ENCODE results near the gene CPED1. TPM values are rescaled to one million over a fixed set of nuclear protein-coding genes. Genes with fewer than 3 reads are reported as not detected.

CPED1 gene
- total and polyA plus RNA-seq, 3 donors from 2014 or later: 7.4 to 13.1 (median 11.8) TPM

- no peak for TF ChIP-seq CTCF (IDR thresholded peaks at IDR 0.05)
- Histone ChIP-seq H3K36me3 (ENCODE audit: low read depth, missing control alignments) (no peaks in the 10 kb centered on the region), H3K4me1 (no peaks in the 10 kb centered on the region), H3K9me3 (no peaks in the 10 kb centered on the region), H3K4me3 (no peak overlapping the region), H3K27ac (no peak overlapping the region), H3K27me3 (no peaks in the 10 kb centered on the region)
- DNase-seq: no peak
- 88 to 94% methylated on average over 2 of the region's 2 CpGs for WGBS, 2 donors
- intact Hi-C loops (cut with DNase I; ENCODE audit: low total_unique reads): no loop called here
These were observed 290.6 kb downstream of the CPED1 start for GRCh38 chr7:121279060-121279620.

- DNase-seq: no peak
- Histone ChIP-seq H3K9me3 (no peaks in the 10 kb centered on the region), H3K36me3 (ENCODE audit: low read depth, missing control alignments) (no peaks in the 10 kb centered on the region), H3K27ac (no peak overlapping the region), H3K4me3 (no peak overlapping the region), H3K27me3 (no peaks in the 10 kb centered on the region), H3K4me1 (no peaks in the 10 kb centered on the region)
- intact Hi-C loops (cut with DNase I; ENCODE audit: low total_unique reads): no loop called here
- TF ChIP-seq POLR2A (IDR thresholded peaks at IDR 0.05) (no peak), CTCF (IDR thresholded peaks at IDR 0.05) (no peak)
- 91% methylated on average over 4 of the region's 4 CpGs for WGBS, 2 donors
These were observed 291.3 kb downstream of the CPED1 start for GRCh38 chr7:121279822-121280221.

- Histone ChIP-seq H3K9me3 (no peaks in the 10 kb centered on the region), H3K27ac (no peak overlapping the region), H3K4me1 (no peaks in the 10 kb centered on the region), H3K27me3 (no peaks in the 10 kb centered on the region), H3K36me3 (ENCODE audit: low read depth, missing control alignments) (no peaks in the 10 kb centered on the region), H3K4me3 (no peak overlapping the region)
- intact Hi-C loops (cut with DNase I; ENCODE audit: low total_unique reads): no loop called here
- WGBS, 2 donors: 89 to 90% methylated on average over 1 of the region's 1 CpG
- TF ChIP-seq POLR2A (IDR thresholded peaks at IDR 0.05): no peak
- TF ChIP-seq CTCF (IDR thresholded peaks at IDR 0.05): no peak
- no peak for DNase-seq
These were observed 292.1 kb downstream of the CPED1 start for GRCh38 chr7:121280656-121281055.

- Histone ChIP-seq H3K36me3 (ENCODE audit: low read depth, missing control alignments) (no peaks in the 10 kb centered on the region), H3K9me3 (no peaks in the 10 kb centered on the region), H3K27ac (no peak overlapping the region), H3K27me3 (no peaks in the 10 kb centered on the region), H3K4me3 (no peak overlapping the region), H3K4me1 (no peaks in the 10 kb centered on the region)
- 81% methylated on average over 3 of the region's 3 CpGs for WGBS, 2 donors
- intact Hi-C loops (cut with DNase I; ENCODE audit: low total_unique reads): no loop called here
- TF ChIP-seq CTCF (IDR thresholded peaks at IDR 0.05): no peak
- TF ChIP-seq POLR2A (IDR thresholded peaks at IDR 0.05): no peak
- DNase-seq: no peak
These were observed 293.6 kb downstream of the CPED1 start for GRCh38 chr7:121282129-121282528.

GRCh38 chr7:121285066-121285667 lies 296.7 kb downstream of the CPED1 start:
- Histone ChIP-seq H3K4me1 (no peaks in the 10 kb centered on the region), H3K4me3 (no peak overlapping the region), H3K27ac (no peak overlapping the region), H3K9me3 (no peaks in the 10 kb centered on the region), H3K27me3 (no peaks in the 10 kb centered on the region), H3K36me3 (ENCODE audit: low read depth, missing control alignments) (no peaks in the 10 kb centered on the region)
- DNase-seq: no peak
- 90 to 94% methylated on average over 1 of the region's 1 CpG for WGBS, 2 donors
- TF ChIP-seq POLR2A (IDR thresholded peaks at IDR 0.05) (no peak), CTCF (IDR thresholded peaks at IDR 0.05) (no peak)
- intact Hi-C loops (cut with DNase I; ENCODE audit: low total_unique reads): no loop called here

Data from testis (tissue), 3 donors.